ENCODE results near the gene ALDH4A1.
A peak's percentile ranks its signal among the peaks of the same experiment; 100 is the strongest.
"Not testable (repeated sequence)": the region's sequence is repeated elsewhere in the genome, so short reads cannot be mapped to it uniquely, and the experiment has no call there.

Gene ALDH4A1

GRCh38 chr1:18907021-18907916 lies 4.9 kb upstream of the ALDH4A1 start:
- TF ChIP-seq POLR2A (IDR thresholded peaks at IDR 0.05; ENCODE audit: low read depth, low read length) = no peak
- TF ChIP-seq POLR2AphosphoS5 (IDR thresholded peaks at IDR 0.05; ENCODE audit: low read depth, low read length) = no peak
- TF ChIP-seq TAF1 (IDR thresholded peaks at IDR 0.05; ENCODE audit: borderline replicate concordance, low read depth, low read length) = no peak
- DNase-seq (ENCODE audit: insufficient read length) = peak; percentile 59
- peak; percentile 71 for FAIRE-seq

DNA sequence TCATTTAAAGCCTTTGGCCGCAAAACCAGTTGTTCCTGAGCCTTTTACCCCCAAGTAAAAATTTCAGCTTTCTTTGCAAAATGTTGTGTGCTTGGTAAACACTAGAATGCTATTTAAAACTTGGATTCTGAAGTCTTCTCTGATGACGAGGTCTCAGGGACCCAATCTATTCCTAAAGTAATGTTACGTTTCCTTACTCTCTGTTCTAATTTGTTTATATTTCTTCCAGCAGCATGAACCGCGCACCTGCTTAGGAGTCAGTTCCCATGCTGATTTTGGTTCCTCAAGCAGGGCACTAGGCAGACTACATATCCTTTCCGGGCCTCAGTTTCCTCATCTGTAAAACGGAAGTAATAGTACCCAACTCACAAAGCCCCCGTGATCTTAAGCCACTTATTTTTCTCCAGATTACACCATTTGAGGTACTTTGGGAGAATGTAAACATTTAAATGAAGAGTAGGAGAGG lies 969 bp upstream of the ALDH4A1 start:
- FAIRE-seq = peak; percentile 73
- no peak for DNase-seq (ENCODE audit: insufficient read length)
- TF ChIP-seq TAF1 (IDR thresholded peaks at IDR 0.05; ENCODE audit: borderline replicate concordance, low read depth, low read length) (no peak), POLR2A (IDR thresholded peaks at IDR 0.05; ENCODE audit: low read depth, low read length) (no peak)

DNA sequence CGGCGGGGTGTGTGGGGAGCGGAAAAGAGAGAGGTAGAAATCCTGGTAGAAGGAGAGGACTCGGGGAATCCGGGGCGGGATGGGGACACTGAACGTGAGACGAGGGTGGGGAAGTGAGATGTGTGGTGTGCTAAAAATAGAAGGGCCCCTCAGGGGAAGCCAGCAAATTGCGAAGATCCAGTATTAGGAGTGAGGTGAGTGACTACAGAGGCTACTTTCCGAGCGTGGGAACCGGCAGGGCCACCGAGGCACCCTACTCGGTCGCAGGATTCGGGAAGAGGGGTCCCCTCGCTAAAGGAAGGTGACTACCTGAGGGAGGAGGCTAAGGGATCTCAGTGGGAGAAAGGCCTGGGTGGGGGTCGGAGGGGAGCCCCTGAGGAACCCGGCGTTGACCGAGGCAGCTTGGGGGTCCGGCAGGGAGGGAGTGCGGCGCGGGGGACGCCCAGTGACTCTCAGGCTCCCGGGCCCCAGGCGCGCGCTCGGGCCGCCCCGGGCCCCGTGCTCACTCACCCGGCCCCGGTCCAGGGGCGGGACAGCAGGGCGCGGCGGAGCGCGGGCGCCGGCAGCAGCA lies 318 bp downstream of the ALDH4A1 start:
- DNase-seq (ENCODE audit: insufficient read length) (no peak), FAIRE-seq (no peak)
- TF ChIP-seq POLR2AphosphoS5 (IDR thresholded peaks at IDR 0.05; ENCODE audit: low read depth, low read length) = no peak

DNA sequence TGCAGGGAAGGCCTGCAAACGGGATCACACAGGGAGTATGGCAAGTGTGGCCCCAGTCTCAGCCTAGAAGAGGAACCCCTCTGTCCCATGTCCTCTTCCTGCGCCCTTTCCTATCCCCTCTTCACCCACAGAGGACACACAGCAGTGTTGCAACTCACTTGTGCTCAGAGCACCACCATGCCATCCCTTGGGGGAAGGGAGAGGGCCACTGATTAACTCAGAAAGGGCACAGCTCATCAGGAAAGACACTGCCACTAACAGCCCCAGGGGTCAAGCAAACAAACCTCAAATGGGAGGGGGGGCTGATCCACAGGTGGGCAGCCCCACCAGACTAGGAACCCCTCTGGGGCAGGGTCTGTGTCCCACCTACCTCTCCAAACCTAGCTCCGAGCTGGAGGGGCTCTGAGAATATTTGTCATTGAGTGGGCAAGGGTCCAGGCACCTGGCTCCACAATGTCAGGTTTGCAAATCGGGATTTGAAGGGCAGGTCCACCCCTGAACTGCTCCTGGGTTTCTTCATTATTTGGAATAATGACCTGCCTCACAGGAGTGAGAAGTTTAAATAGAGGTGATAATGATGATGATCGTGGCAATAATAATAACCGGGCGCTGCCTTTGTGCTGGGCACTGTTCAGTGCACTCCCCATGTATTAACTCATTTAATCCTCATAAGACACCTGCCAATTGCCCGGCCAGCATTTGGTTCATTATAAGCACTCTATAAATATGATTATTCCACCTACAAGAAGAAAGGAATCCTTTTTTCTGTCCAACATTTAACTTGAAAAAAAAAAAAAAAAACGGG lies 1.0 kb downstream of the ALDH4A1 start:
- TF ChIP-seq POLR2AphosphoS5 (IDR thresholded peaks at IDR 0.05; ENCODE audit: low read depth, low read length) = no peak
- FAIRE-seq (no peak), DNase-seq (ENCODE audit: insufficient read length) (no peak)

GRCh38 chr1:18900303-18900841 lies 2.0 kb downstream of the ALDH4A1 start:
- no peak for DNase-seq (ENCODE audit: insufficient read length)
- no peak for TF ChIP-seq POLR2A (IDR thresholded peaks at IDR 0.05; ENCODE audit: low read depth, low read length)
- TF ChIP-seq POLR2AphosphoS5 (IDR thresholded peaks at IDR 0.05; ENCODE audit: low read depth, low read length) = no peak
- no peak for TF ChIP-seq TAF1 (IDR thresholded peaks at IDR 0.05; ENCODE audit: borderline replicate concordance, low read depth, low read length)
- FAIRE-seq = no peak

DNA sequence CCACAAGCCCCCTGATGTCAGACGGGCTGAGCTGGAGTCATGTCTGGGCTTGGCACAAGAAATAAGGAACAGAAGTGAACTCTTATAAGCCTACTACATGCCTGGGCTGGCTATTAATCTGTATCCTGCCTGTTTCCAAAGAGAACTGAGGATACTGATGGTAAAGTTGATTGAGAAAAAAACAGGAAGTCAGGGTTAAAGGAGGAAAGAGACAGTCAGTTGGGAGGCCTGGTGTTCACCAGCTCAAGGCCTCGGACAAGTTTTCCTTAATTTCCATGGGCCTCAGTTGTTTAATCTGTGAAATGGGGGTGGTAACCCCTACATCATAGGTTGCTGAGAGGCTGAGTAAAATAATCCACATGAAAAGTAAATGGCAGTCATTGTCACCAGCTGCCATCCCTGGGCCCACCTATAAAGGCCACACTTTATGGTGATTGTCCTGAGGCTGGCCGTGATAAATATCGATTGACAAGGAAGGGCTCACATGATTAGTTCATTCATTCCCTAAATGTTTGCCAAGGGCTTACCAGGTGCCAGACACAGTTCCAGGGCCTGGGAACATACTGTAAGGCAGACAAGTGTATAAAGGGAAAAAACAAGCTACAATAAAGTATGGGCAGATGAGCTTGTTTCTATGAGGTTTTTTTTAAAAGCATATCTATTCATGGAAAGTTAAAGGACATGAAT lies 2.8 kb downstream of the ALDH4A1 start:
- no peak for DNase-seq (ENCODE audit: insufficient read length)
- no peak for TF ChIP-seq POLR2AphosphoS5 (IDR thresholded peaks at IDR 0.05; ENCODE audit: low read depth, low read length)
- no peak for TF ChIP-seq TAF1 (IDR thresholded peaks at IDR 0.05; ENCODE audit: borderline replicate concordance, low read depth, low read length)
- no peak for TF ChIP-seq POLR2A (IDR thresholded peaks at IDR 0.05; ENCODE audit: low read depth, low read length)
- no peak for FAIRE-seq

DNA sequence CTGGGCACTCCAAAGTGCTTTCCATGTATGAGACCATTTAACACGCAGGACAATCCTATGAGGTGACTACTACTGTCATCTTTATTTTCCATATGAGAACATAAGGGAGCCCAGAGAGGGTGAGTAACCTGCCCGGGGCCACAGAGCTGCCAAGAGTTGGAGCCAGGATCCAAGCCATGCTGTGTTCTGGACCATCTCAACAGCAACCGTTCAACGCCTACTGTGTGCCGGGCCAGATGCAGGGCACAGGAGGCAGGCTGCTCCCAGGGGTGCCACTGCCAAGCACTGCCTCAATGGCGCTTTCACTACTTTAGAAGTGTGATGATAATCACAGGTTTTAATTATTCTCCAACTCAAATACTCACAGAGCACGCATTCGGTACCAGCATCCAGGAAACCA lies 3.8 kb downstream of the ALDH4A1 start:
- TF ChIP-seq TAF1 (IDR thresholded peaks at IDR 0.05; ENCODE audit: borderline replicate concordance, low read depth, low read length) = no peak
- no peak for TF ChIP-seq POLR2AphosphoS5 (IDR thresholded peaks at IDR 0.05; ENCODE audit: low read depth, low read length)
- TF ChIP-seq POLR2A (IDR thresholded peaks at IDR 0.05; ENCODE audit: low read depth, low read length) = no peak
- FAIRE-seq (no peak), DNase-seq (ENCODE audit: insufficient read length) (no peak)

GRCh38 chr1:18895317-18895716 lies 7.0 kb downstream of the ALDH4A1 start:
- DNase-seq (ENCODE audit: insufficient read length) (no peak), FAIRE-seq (no peak)
- no peak for TF ChIP-seq TAF1 (IDR thresholded peaks at IDR 0.05; ENCODE audit: borderline replicate concordance, low read depth, low read length)
- no peak for TF ChIP-seq POLR2A (IDR thresholded peaks at IDR 0.05; ENCODE audit: low read depth, low read length)
- no peak for TF ChIP-seq POLR2AphosphoS5 (IDR thresholded peaks at IDR 0.05; ENCODE audit: low read depth, low read length)

- DNase-seq (ENCODE audit: insufficient read length) (no peak), FAIRE-seq (no peak)
- TF ChIP-seq POLR2A (IDR thresholded peaks at IDR 0.05; ENCODE audit: low read depth, low read length) (no peak), POLR2AphosphoS5 (IDR thresholded peaks at IDR 0.05; ENCODE audit: low read depth, low read length) (no peak)
Observed at GRCh38 chr1:18893120-18893519, 9.2 kb downstream of the ALDH4A1 start.

- not testable (repeated sequence) for FAIRE-seq; DNase-seq (ENCODE audit: insufficient read length)
Observed at GRCh38 chr1:18891858-18892257, 10.5 kb downstream of the ALDH4A1 start.

DNA sequence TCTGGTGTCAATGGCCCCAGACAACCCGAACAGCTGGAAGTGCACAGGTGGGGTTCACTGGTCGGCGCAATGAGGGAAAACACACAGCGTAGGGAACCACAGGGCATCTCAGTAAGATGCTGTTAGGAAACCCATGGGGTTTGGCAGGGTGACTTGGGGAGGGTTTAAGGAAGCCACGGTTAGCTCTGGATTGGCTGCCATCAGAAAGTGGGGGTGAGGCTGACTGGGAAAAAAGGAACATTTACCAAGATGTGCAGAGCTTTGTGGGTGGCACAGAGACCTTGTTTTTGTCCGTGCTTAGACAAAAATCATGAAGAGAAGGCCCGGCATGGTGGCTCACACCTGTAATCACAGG lies 11.0 kb downstream of the ALDH4A1 start:
- TF ChIP-seq TAF1 (IDR thresholded peaks at IDR 0.05; ENCODE audit: borderline replicate concordance, low read depth, low read length) = no peak
- no peak for TF ChIP-seq POLR2A (IDR thresholded peaks at IDR 0.05; ENCODE audit: low read depth, low read length)
- TF ChIP-seq POLR2AphosphoS5 (IDR thresholded peaks at IDR 0.05; ENCODE audit: low read depth, low read length) = no peak

More for the DNA sequence above, 11.0 kb downstream of the ALDH4A1 start:
- DNase-seq (ENCODE audit: insufficient read length) (no peak), FAIRE-seq (no peak)
